SK-N-MC (cell line): ENCODE measurements around the gene EXOC1.

Source experiments
- DNase-seq: peaks from one replicate; pipeline ENCODE4 v3.0.0-alpha.2; 2011; ENCODE audit warnings: low read depth, low spot score
- H3K27ac ChIP-seq: fragments of 200-600 bp; sonication (generic); 2 replicates; pipeline ENCODE4 v1.5.1; 2016; ENCODE audit warnings: mixed run types
- H3K36me3 ChIP-seq: fragments of 200-600 bp; sonication (generic); 2 replicates; pipeline ENCODE4 v1.6.1; 2017; ENCODE audit warnings: antibody characterized with exemption, low read length, mixed read lengths; ENCODE audit not compliant: insufficient read depth
- H3K4me3 ChIP-seq: fragments of 200-600 bp; sonication (generic); 2 replicates; pipeline ENCODE4 v1.5.1; 2016
- H3K9ac ChIP-seq: fragments of 200-600 bp; sonication (generic); 2 replicates; pipeline ENCODE4 v1.8.0; 2017; ENCODE audit warnings: mixed run types, mixed read lengths; ENCODE audit not compliant: insufficient read length
- H3K9me3 ChIP-seq: fragments of 200-600 bp; sonication (generic); 2 replicates; pipeline ENCODE4 v1.6.1; 2017; ENCODE audit warnings: low read depth, mild to moderate bottlenecking, antibody characterized with exemption, low read length, moderate library complexity, mixed read lengths
- EZH2 ChIP-seq: fragments of 200-600 bp; sonication (generic); IDR thresholded peaks from one replicate; pipeline ENCODE4 v1.6.1; 2017; ENCODE audit warnings: antibody characterized with exemption
- FOXP2 ChIP-seq: optimal IDR thresholded peaks from 2 replicates; pipeline ENCODE3; 2011; ENCODE audit warnings: mild to moderate bottlenecking, moderate library complexity; ENCODE audit not compliant: insufficient read depth; ENCODE audit errors: extremely low read length, control extremely low read depth
- POLR2AphosphoS5 ChIP-seq: IDR thresholded peaks from 2 replicates; pipeline ENCODE4 v1.6.1; 2012; ENCODE audit warnings: mild to moderate bottlenecking, low read depth, low read length, borderline replicate concordance

The EXOC1 gene

GRCh38 chr4:55907469-55907868 lies 54.0 kb downstream of the EXOC1 start:
- no peaks in the 10 kb centered on the region for H3K9me3 ChIP-seq
- no peak for DNase-seq
- no peak overlapping the region for H3K4me3 ChIP-seq
- H3K9ac ChIP-seq = no peak overlapping the region
- TF ChIP-seq FOXP2 (no peak), POLR2AphosphoS5 (no peak), EZH2 (no peak)
- H3K36me3 ChIP-seq = peaks cover 10% of the 10 kb centered on the region
- H3K27ac ChIP-seq = no peak overlapping the region

DNA sequence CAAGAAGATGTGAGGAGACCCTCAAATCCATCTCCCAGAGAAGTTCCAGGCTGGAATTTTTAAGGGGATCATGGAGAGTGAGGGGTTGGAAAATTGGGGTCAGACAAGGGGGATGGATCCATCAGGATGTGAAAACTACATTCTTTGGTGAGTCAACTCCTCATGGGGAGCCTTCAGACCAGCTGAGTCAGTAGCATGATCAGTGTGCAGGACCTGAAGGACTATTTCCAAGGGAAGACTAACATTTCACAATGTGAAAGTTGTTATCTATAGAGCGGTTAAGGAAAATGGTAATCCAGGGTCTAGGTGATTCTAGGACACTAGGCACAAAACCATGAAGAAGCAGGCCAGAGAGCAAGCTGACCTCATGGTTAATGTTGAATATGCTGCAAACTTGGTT lies 56.7 kb downstream of the EXOC1 start:
- Histone ChIP-seq H3K9ac (no peak overlapping the region), H3K4me3 (no peak overlapping the region), H3K27ac (no peak overlapping the region), H3K9me3 (no peaks in the 10 kb centered on the region), H3K36me3 (no peaks in the 10 kb centered on the region)
- TF ChIP-seq EZH2 (no peak), POLR2AphosphoS5 (no peak)
- DNase-seq = no peak

- Histone ChIP-seq H3K9me3 (no peaks in the 10 kb centered on the region), H3K4me3 (no peak overlapping the region), H3K9ac (no peak overlapping the region), H3K36me3 (no peaks in the 10 kb centered on the region), H3K27ac (no peak overlapping the region)
- DNase-seq = no peak
- TF ChIP-seq FOXP2 (no peak), POLR2AphosphoS5 (no peak), EZH2 (no peak)
Observed at GRCh38 chr4:55912249-55912648, 58.8 kb downstream of the EXOC1 start.

GRCh38 chr4:55920571-55920970 lies 67.1 kb downstream of the EXOC1 start:
- Histone ChIP-seq H3K27ac (no peak overlapping the region), H3K9me3 (no peaks in the 10 kb centered on the region), H3K9ac (no peak overlapping the region), H3K4me3 (no peak overlapping the region), H3K36me3 (no peaks in the 10 kb centered on the region)
- TF ChIP-seq POLR2AphosphoS5 (no peak), EZH2 (no peak), FOXP2 (no peak)
- DNase-seq = no peak

- no peak for TF ChIP-seq POLR2AphosphoS5
Observed at GRCh38 chr4:55921093-55921492, 67.6 kb downstream of the EXOC1 start.

GRCh38 chr4:55925241-55925640 lies 71.8 kb downstream of the EXOC1 start:
- DNase-seq = no peak
- H3K4me3 ChIP-seq = no peak overlapping the region
- H3K9me3 ChIP-seq = no peaks in the 10 kb centered on the region
- H3K9ac ChIP-seq = no peak overlapping the region
- TF ChIP-seq POLR2AphosphoS5 (no peak), EZH2 (no peak), FOXP2 (no peak)
- no peaks in the 10 kb centered on the region for H3K36me3 ChIP-seq
- no peak overlapping the region for H3K27ac ChIP-seq

More at GRCh38 chr4:55921093-55921492, 67.6 kb downstream of the EXOC1 start:
- Histone ChIP-seq H3K4me3 (no peak overlapping the region), H3K27ac (no peak overlapping the region), H3K9ac (no peak overlapping the region), H3K9me3 (no peaks in the 10 kb centered on the region), H3K36me3 (no peaks in the 10 kb centered on the region)
- DNase-seq = no peak

DNA sequence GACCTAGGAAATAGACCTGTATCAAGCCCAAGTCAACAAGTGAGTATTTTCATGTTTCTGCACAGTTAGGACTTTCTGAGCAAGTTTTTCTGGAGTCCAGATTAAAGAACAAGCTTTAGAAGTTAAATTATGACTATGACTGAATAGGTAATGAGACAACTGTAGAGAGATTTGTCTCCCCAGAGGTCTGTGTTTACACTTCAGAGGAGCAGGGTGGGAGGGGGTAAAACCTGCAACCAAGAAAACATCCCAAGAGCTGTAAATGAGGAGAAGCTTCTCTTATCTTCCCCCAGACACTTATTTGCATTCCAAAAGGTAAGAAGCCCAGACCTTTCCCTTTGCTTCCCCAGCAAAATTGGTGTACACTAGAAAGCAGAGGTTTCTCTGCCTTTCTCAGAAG lies 73.2 kb downstream of the EXOC1 start:
- no peaks in the 10 kb centered on the region for H3K9me3 ChIP-seq
- peak overlapping the region; percentile 28 for H3K9ac ChIP-seq
- no peak for DNase-seq
- H3K4me3 ChIP-seq = peak overlapping the region; percentile 49; the same call in 1 of the 2 replicates
- TF ChIP-seq EZH2 = no peak
- no peak for TF ChIP-seq FOXP2
- no peak for TF ChIP-seq POLR2AphosphoS5
- peak overlapping the region; percentile 26; the same call in 1 of the 2 replicates for H3K27ac ChIP-seq
- no peaks in the 10 kb centered on the region for H3K36me3 ChIP-seq

DNA sequence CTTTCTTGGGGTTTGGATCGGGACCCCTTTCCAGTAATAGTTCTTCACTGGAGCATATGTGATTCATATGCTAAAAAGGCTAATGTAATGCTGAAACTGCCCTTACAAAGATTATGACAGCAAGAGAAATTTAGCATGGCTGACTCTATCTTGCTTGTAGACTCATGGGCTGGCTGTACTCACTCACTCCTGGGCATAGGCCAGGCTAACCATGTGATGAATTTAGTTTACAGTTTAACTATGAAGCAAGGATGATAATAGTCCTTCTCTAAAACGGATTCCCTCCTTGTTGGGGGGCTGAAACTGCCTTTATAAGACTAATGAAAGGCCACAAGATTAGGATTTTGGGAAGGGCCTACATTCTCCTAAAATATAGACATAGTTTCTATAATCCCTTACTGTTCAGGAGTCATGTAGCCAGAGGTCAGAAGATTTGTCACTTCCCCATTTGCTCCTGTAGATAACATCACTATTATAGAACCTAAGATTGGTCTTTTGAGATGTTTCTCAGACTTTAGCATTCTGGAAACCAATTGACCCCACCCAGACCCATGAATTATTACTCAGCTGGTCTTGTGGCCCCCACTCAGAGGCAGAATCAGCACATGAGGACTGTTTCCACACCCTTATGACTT lies 74.5 kb downstream of the EXOC1 start:
- Histone ChIP-seq H3K36me3 (no peaks in the 10 kb centered on the region), H3K4me3 (no peak overlapping the region), H3K9ac (no peak overlapping the region), H3K27ac (no peak overlapping the region), H3K9me3 (no peaks in the 10 kb centered on the region)
- no peak for TF ChIP-seq FOXP2
- TF ChIP-seq EZH2 = no peak
- TF ChIP-seq POLR2AphosphoS5 = no peak
- no peak for DNase-seq

DNA sequence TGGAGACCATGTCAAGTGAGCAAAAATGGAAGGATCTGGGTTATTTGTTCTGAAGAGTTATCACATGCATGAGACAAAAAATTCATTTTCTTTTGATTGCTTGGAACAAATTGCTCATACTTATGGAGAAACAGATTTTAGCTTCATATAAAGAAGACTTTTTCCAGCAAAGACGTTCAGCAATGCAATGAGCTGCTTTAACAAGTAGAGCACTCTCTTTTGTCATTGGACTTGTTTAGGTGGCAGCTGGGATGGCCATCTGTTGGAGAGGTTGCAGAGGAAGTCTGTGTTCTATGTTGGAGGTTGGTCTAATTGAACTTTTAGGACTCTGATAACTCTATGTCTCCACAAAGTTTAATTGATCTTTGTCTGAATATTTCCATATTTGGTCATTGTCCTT lies 75.4 kb downstream of the EXOC1 start:
- Histone ChIP-seq H3K36me3 (no peaks in the 10 kb centered on the region), H3K4me3 (no peak overlapping the region), H3K9ac (no peak overlapping the region), H3K27ac (no peak overlapping the region), H3K9me3 (no peaks in the 10 kb centered on the region)
- no peak for TF ChIP-seq EZH2
- TF ChIP-seq POLR2AphosphoS5 = no peak
- no peak for TF ChIP-seq FOXP2
- no peak for DNase-seq
